GM23338 (cell line): ENCODE data around the gene NDST1. TPM values are rescaled to one million over a fixed set of nuclear protein-coding genes. Genes with fewer than 3 reads are reported as not detected.

Experiments
- ATAC-seq: fragments of 200-7000 bp; cut with Tn5 transposase; 3 replicates; pipeline ENCODE4 v1.9.1; 2020
- DNase-seq: peaks from one replicate; pipeline ENCODE4 v3.0.0-alpha.2; 2015; ENCODE audit warnings: low spot score
- H2AFZ ChIP-seq: fragments of 200-600 bp; sonication (generic); 2 replicates; pipeline ENCODE4 v1.8.0; 2016; ENCODE audit warnings: antibody characterized with exemption, mild to moderate bottlenecking, moderate library complexity
- H3F3A ChIP-seq: fragments of 200-600 bp; sonication (generic); replicated peaks from 2 replicates; pipeline ENCODE4 v1.8.0; 2017; ENCODE audit warnings: antibody characterized with exemption, mixed run types, low read depth
- H3K27ac ChIP-seq: fragments of 200-600 bp; sonication (generic); 2 replicates; pipeline ENCODE4 v1.6.1; 2016; ENCODE audit warnings: low read depth
- H3K27me3 ChIP-seq: fragments of 200-600 bp; sonication (generic); 2 replicates; pipeline ENCODE4 v1.8.0; 2016; ENCODE audit warnings: mild to moderate bottlenecking, mixed run types, moderate library complexity; ENCODE audit not compliant: insufficient read depth
- H3K36me3 ChIP-seq: fragments of 200-600 bp; sonication (generic); 2 replicates; pipeline ENCODE4 v1.8.0; 2016; ENCODE audit warnings: mild to moderate bottlenecking; ENCODE audit not compliant: insufficient read depth
- H3K4me1 ChIP-seq: fragments of 200-600 bp; sonication (generic); 2 replicates; pipeline ENCODE4 v1.8.0; 2016; ENCODE audit warnings: mild to moderate bottlenecking, moderate library complexity; ENCODE audit not compliant: insufficient read depth
- H3K4me2 ChIP-seq: fragments of 200-600 bp; sonication (generic); 2 replicates; pipeline ENCODE4 v1.7.1; 2017; ENCODE audit warnings: mixed run types
- H3K4me3 ChIP-seq: fragments of 200-600 bp; sonication (generic); 2 replicates; pipeline ENCODE4 v1.6.1; 2016; ENCODE audit warnings: mixed run types
- H3K79me2 ChIP-seq: fragments of 200-600 bp; sonication (generic); replicated peaks from 2 replicates; pipeline ENCODE4 v1.8.0; 2017; ENCODE audit warnings: mild to moderate bottlenecking; ENCODE audit not compliant: insufficient read depth
- H3K9me2 ChIP-seq: fragments of 200-600 bp; sonication (generic); 2 replicates; pipeline ENCODE4 v1.8.0; 2017; ENCODE audit not compliant: insufficient read depth
- H4K20me1 ChIP-seq: fragments of 200-600 bp; sonication (generic); replicated peaks from 2 replicates; pipeline ENCODE4 v1.8.0; 2017; ENCODE audit warnings: mild to moderate bottlenecking; ENCODE audit not compliant: insufficient read depth
- H3K27ac Mint-ChIP-seq: 2 replicates; pipeline ENCODE4 v1.8.0; 2020; ENCODE audit warnings: inconsistent platforms, mild to moderate bottlenecking, moderate library complexity, mixed read lengths
- H3K27me3 Mint-ChIP-seq: 3 replicates; pipeline ENCODE4 v1.8.0; 2022; ENCODE audit warnings: low read depth, mild to moderate bottlenecking, moderate library complexity, mixed read lengths, inconsistent platforms; ENCODE audit not compliant: insufficient read depth, poor library complexity
- H3K36me3 Mint-ChIP-seq: 3 replicates; pipeline ENCODE4 v1.8.0; 2021; ENCODE audit warnings: low read depth, mild to moderate bottlenecking, inconsistent platforms, moderate library complexity, mixed read lengths
- H3K4me1 Mint-ChIP-seq: 3 replicates; pipeline ENCODE4 v1.8.0; 2020; ENCODE audit warnings: mild to moderate bottlenecking, inconsistent platforms, mixed read lengths
- H3K4me3 Mint-ChIP-seq: 3 replicates; pipeline ENCODE4 v1.8.0; 2021; ENCODE audit warnings: moderate library complexity, mild to moderate bottlenecking, inconsistent platforms, mixed read lengths
- H3K9me3 Mint-ChIP-seq: 3 replicates; pipeline ENCODE4 v1.8.0; 2020; ENCODE audit warnings: moderate library complexity, mild to moderate bottlenecking, inconsistent platforms, mixed read lengths
- CREB1 ChIP-seq: fragments of 250-450 bp; sonication (Bioruptor Pico); IDR thresholded peaks from 2 replicates; pipeline ENCODE4 v1.5.0; 2020; ENCODE audit warnings: low read depth, mild to moderate bottlenecking, moderate library complexity
- CTCF ChIP-seq, 2 experiments: fragments of 200-600 bp in 1 of 2; sonication (generic) in 1 of 2; conservative IDR thresholded peaks; 2 replicates each; pipeline versions ENCODE4 v1.5.1 to v1.6.1; 2016 to 2017; ENCODE audit warnings: antibody characterized with exemption in 2 of 2, low read depth in 2 of 2, mild to moderate bottlenecking in 2 of 2, moderate library complexity in 1 of 2
- EZH2 ChIP-seq: fragments of 200-600 bp; sonication (generic); IDR thresholded peaks from one replicate; pipeline ENCODE4 v1.8.0; 2017; ENCODE audit warnings: antibody characterized with exemption, mild to moderate bottlenecking, low read depth; ENCODE audit not compliant: unreplicated experiment
- EZH2phosphoT487 ChIP-seq: fragments of 200-600 bp; sonication (generic); IDR thresholded peaks from one replicate; pipeline ENCODE4 v1.8.1; 2018; ENCODE audit warnings: antibody characterized with exemption; ENCODE audit not compliant: unreplicated experiment
- JUNB ChIP-seq: IDR thresholded peaks from one replicate; pipeline ENCODE4 v1.6.1; 2016; ENCODE audit warnings: antibody characterized with exemption; ENCODE audit not compliant: unreplicated experiment
- NANOG ChIP-seq: IDR thresholded peaks from 2 replicates; pipeline ENCODE4 v1.6.1; 2016; ENCODE audit warnings: antibody characterized with exemption, borderline replicate concordance
- POLR2AphosphoS5 ChIP-seq: IDR thresholded peaks from 2 replicates; pipeline ENCODE4 v1.6.1; 2016; ENCODE audit warnings: antibody characterized with exemption, low read depth
- REST ChIP-seq: IDR thresholded peaks from one replicate; pipeline ENCODE4 v1.6.1; 2018; ENCODE audit warnings: antibody characterized with exemption; ENCODE audit not compliant: unreplicated experiment
- STAT1 ChIP-seq: IDR thresholded peaks from one replicate; pipeline ENCODE4 v1.6.1; 2016; ENCODE audit warnings: antibody characterized with exemption; ENCODE audit not compliant: unreplicated experiment
- ZNF114 ChIP-seq: fragments of 250-450 bp; sonication (Bioruptor Pico); IDR thresholded peaks from 2 replicates; pipeline ENCODE4 v1.5.0; 2020; ENCODE audit warnings: mild to moderate bottlenecking, moderate library complexity
- ZNF462 ChIP-seq: fragments of 250-450 bp; sonication (Bioruptor Pico); IDR thresholded peaks from 2 replicates; pipeline ENCODE4 v1.5.0; 2020; ENCODE audit warnings: mild to moderate bottlenecking, moderate library complexity
- polyA plus RNA-seq: library from polyadenylated mRNA; unstranded; fragments of >200 nt; fragmentation: Nextera tagmentation; extraction: Ambion mirVana; gene quantifications from 2 replicates; pipeline ENCODE4 v1.2.1, GENCODE V29; 2016
- total RNA-seq: library from RNA; depleted of rRNA; stranded (reverse); fragments of >200 nt; shearing (Covaris generic); gene quantifications from 2 replicates; pipeline ENCODE4 v1.2.3, GENCODE V29; 2014

NDST1 gene
- total and polyA plus RNA-seq, 2 experiments from 2014 or later = 7.3 to 85.0 TPM

DNA sequence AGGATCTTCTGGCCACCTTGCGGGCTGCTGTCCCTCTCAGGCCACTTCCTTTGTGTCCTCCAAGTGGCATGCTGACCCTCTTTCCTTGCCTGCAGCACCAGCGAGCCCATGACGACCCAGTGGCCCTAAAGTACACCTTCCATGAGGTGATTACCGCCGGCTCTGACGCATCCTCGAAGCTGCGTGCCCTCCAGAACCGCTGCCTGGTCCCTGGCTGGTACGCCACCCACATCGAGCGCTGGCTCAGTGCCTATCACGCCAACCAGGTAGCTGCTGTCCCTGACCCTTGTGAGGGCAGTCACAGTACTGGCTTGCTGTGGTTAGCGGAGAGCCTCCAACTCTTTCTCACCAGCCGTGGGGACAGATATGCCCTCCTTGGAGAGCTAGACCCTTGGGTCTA lies 40.2 kb downstream of the NDST1 start:
- Histone ChIP-seq H3K27ac (no peak overlapping the region), H3K9me2 (no peaks in the 10 kb centered on the region), H4K20me1 (0 out of 2 replicates have a peak, but pooled peaks cover 9% of the 10 kb centered on the region), H3K4me3 (no peak overlapping the region), H3K27me3 (no peaks in the 10 kb centered on the region), H3K4me2 (no peak overlapping the region), H2AFZ (no peak overlapping the region), H3K36me3 (peaks cover 21% of the 10 kb centered on the region), H3K4me1 (no peaks in the 10 kb centered on the region), H3K79me2 (no peaks in the 10 kb centered on the region), H3F3A (peaks cover 4% of the 10 kb centered on the region; the same call in 1 of the 2 replicates)
- DNase-seq = no peak
- no peaks in the 10 kb centered on the region for H3K9me3 Mint-ChIP-seq
- no peaks in the 10 kb centered on the region; the same call in 2 of the 3 replicates for H3K4me1 Mint-ChIP-seq
- no peak for ATAC-seq
- no peak overlapping the region for H3K4me3 Mint-ChIP-seq
- H3K36me3 Mint-ChIP-seq = peaks cover 61% of the 10 kb centered on the region
- no peak overlapping the region for H3K27ac Mint-ChIP-seq
- H3K27me3 Mint-ChIP-seq = peaks cover 18% of the 10 kb centered on the region
- TF ChIP-seq ZNF462 (CRISPR knock-in tag) = no peak
- no peak for TF ChIP-seq CTCF (conservative IDR thresholded peaks at IDR 0.05; ENCODE audit: low read depth in 2 of 2)
- no peak for TF ChIP-seq CREB1 (CRISPR knock-in tag)
- TF ChIP-seq EZH2phosphoT487 = no peak
- TF ChIP-seq ZNF114 (CRISPR knock-in tag) = no peak
- TF ChIP-seq REST = no peak
- no peak for TF ChIP-seq EZH2
- no peak for TF ChIP-seq POLR2AphosphoS5
- TF ChIP-seq STAT1 = no peak
- TF ChIP-seq JUNB = no peak
- TF ChIP-seq NANOG = no peak
